CD4-positive, alpha-beta T cell (primary cell): Measurements from ENCODE around the gene POLR3GL. TPM values are rescaled to one million over a fixed set of nuclear protein-coding genes. Genes with fewer than 3 reads are reported as not detected.

Experiments used
- ATAC-seq: fragments of 200-7000 bp; cut with Tn5 transposase; one replicate; pipeline ENCODE4 v1.10.0; 2022; ENCODE audit warnings: mild to moderate bottlenecking; ENCODE audit not compliant: poor library complexity
- CTCF ChIA-PET: fragments of 350-600 bp; sonication (Branson Sonifier 250); formaldehyde crosslinking; loops from one replicate; lab custom pipeline; 2021; ENCODE audit warnings: antibody characterized with exemption, inconsistent platforms; lab: Charles Lee
- POLR2A ChIA-PET: fragments of 350-600 bp; sonication (Branson Sonifier 250); formaldehyde crosslinking; loops from one replicate; lab custom pipeline; 2021; ENCODE audit warnings: antibody characterized with exemption, inconsistent platforms; lab: Charles Lee
- DNase-seq, 14 experiments: peaks; one replicate each; pipeline ENCODE4 v3.0.0-alpha.2; 2013 to 2020; ENCODE audit warnings: mixed read lengths in 2 of 14
- H3K27ac ChIP-seq, 2 donors: one replicate each; pipeline versions ENCODE4 v1.5.1 to v1.7.0; 2013; ENCODE audit warnings: low read length in 2 of 2, low read depth in 1 of 2, mild to moderate bottlenecking in 1 of 2
- H3K27me3 ChIP-seq, 2 experiments: 1 replicate in 1 of 2; 2 replicates in 1 of 2; pipeline versions ENCODE4 v1.6.1 to v1.7.0; 2013; ENCODE audit warnings: low read length in 2 of 2, control low read depth in 1 of 2, mild to moderate bottlenecking in 1 of 2, moderate library complexity in 1 of 2; ENCODE audit not compliant: insufficient read depth in 2 of 2, control insufficient read depth in 1 of 2
- H3K36me3 ChIP-seq: one replicate; pipeline ENCODE4 v1.6.1; 2013; ENCODE audit warnings: low read length, control low read depth; ENCODE audit not compliant: insufficient read depth
- H3K4me1 ChIP-seq: one replicate; pipeline ENCODE4 v1.6.1; 2013; ENCODE audit warnings: low read length, control low read depth; ENCODE audit not compliant: insufficient read depth
- H3K4me3 ChIP-seq: one replicate; pipeline ENCODE4 v1.5.1; 2013; ENCODE audit warnings: mild to moderate bottlenecking, low read length, moderate library complexity
- H3K9me3 ChIP-seq, 2 experiments: 1 replicate in 1 of 2; 2 replicates in 1 of 2; pipeline versions ENCODE4 v1.6.1 to v1.7.0; 2013; ENCODE audit warnings: low read length in 2 of 2, mild to moderate bottlenecking in 2 of 2, control low read depth in 1 of 2, moderate library complexity in 1 of 2; ENCODE audit not compliant: control insufficient read depth in 1 of 2, insufficient read depth in 1 of 2
- H3K27ac Mint-ChIP-seq: one replicate; pipeline ENCODE4 v1.8.0; 2020; ENCODE audit warnings: mixed read lengths
- H3K27me3 Mint-ChIP-seq: one replicate; pipeline ENCODE4 v1.8.0; 2021; ENCODE audit warnings: mixed read lengths
- H3K36me3 Mint-ChIP-seq: one replicate; pipeline ENCODE4 v1.8.0; 2021; ENCODE audit warnings: low read depth, mixed read lengths
- H3K4me1 Mint-ChIP-seq: one replicate; pipeline ENCODE4 v1.8.0; 2021; ENCODE audit warnings: low read depth, mixed read lengths
- H3K4me3 Mint-ChIP-seq: one replicate; pipeline ENCODE4 v1.8.0; 2020; ENCODE audit warnings: mild to moderate bottlenecking, mixed read lengths
- H3K9me3 Mint-ChIP-seq: one replicate; pipeline ENCODE4 v1.8.0; 2020; ENCODE audit warnings: mixed read lengths
- intact Hi-C, 2 experiments: fragments of 100-400 bp; cut with DNase I in 1 of 2; cut with micrococcal nuclease in 1 of 2; formaldehyde crosslinking; loops; one replicate each; pipeline versions ENCODE4 v1.15.1 to v1.9.0; 2023 to 2025; cut with DNase I, micrococcal nuclease
- total RNA-seq, 174 experiments: library from RNA in 2 of 174; stranded (reverse) in 2 of 174; gene quantifications; one replicate each; pipeline ENCODE4 v1.2.3 and lab custom pipeline; 2021 to 2026
- TF ChIP-seq, protein P1 (sequence below): fragments of 200-600 bp; IDR thresholded peaks from one replicate; pipeline ENCODE4 v1.8.0; 2022; ENCODE audit warnings: antibody characterized with exemption, mild to moderate bottlenecking

The POLR3GL gene
- total RNA-seq, 2 experiments from 2014 or later = 17.2 to 17.8 TPM

- Histone ChIP-seq H3K4me3 (no peak overlapping the region), H3K27me3 (no peaks in the 10 kb centered on the region), H3K4me1 (peaks cover 74% of the 10 kb centered on the region), H3K27ac (peak overlapping the region in 1 of 2 donors; percentile 11), H3K9me3 (no peaks in the 10 kb centered on the region), H3K36me3 (peaks cover 4% of the 10 kb centered on the region)
- peaks cover 79% of the 10 kb centered on the region for H3K4me1 Mint-ChIP-seq
- DNase-seq = no peak
- intact Hi-C loops = loop anchor here (1.0 to 5.0 kb wide), 4 partner anchors 31 to 1584 kb away; partner anchors contain the start of genes PEX11B (in 2 of the 2), BCL9 (in 1 of the 2), PIAS3 (in 1 of the 2) and RBM8A (in 1 of the 2)
- peak overlapping the region; percentile 96 for H3K4me3 Mint-ChIP-seq
- TF ChIP-seq, protein P1, sequence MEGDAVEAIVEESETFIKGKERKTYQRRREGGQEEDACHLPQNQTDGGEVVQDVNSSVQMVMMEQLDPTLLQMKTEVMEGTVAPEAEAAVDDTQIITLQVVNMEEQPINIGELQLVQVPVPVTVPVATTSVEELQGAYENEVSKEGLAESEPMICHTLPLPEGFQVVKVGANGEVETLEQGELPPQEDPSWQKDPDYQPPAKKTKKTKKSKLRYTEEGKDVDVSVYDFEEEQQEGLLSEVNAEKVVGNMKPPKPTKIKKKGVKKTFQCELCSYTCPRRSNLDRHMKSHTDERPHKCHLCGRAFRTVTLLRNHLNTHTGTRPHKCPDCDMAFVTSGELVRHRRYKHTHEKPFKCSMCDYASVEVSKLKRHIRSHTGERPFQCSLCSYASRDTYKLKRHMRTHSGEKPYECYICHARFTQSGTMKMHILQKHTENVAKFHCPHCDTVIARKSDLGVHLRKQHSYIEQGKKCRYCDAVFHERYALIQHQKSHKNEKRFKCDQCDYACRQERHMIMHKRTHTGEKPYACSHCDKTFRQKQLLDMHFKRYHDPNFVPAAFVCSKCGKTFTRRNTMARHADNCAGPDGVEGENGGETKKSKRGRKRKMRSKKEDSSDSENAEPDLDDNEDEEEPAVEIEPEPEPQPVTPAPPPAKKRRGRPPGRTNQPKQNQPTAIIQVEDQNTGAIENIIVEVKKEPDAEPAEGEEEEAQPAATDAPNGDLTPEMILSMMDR = no peak
- no peaks in the 10 kb centered on the region for H3K9me3 Mint-ChIP-seq
- ChIA-PET POLR2A (interaction anchor here (1.1 to 8.8 kb wide), 21 partner anchors 7 to 134 kb away, joined by 3 to 213 read pairs (median 7); partner anchors contain the start of genes ANKRD34A, ANKRD35, NUDT17 and PEX11B), CTCF (interaction anchor here (1.4 to 3.8 kb wide), 3 partner anchors 18 to 67 kb away, joined by 5 to 19 read pairs (median 11); partner anchors contain the start of gene RBM8A)
- no peak for ATAC-seq
- H3K27me3 Mint-ChIP-seq = no peaks in the 10 kb centered on the region
- peaks cover 21% of the 10 kb centered on the region for H3K36me3 Mint-ChIP-seq
- H3K27ac Mint-ChIP-seq = peak overlapping the region; percentile 87
Measured at GRCh38 chr1:145958734-145959133, 5.8 kb upstream of the POLR3GL start.

- H3K4me3 Mint-ChIP-seq = peak overlapping the region; percentile 96
- peak overlapping the region; percentile 6 for H3K4me3 ChIP-seq
- H3K4me1 Mint-ChIP-seq = peaks cover 79% of the 10 kb centered on the region
- H3K36me3 ChIP-seq = no peaks in the 10 kb centered on the region
- peak in 1 of 14 experiments; percentile 30 for DNase-seq
- CTCF ChIA-PET = interaction anchor here (2.1 kb wide), 1 partner anchor 17 kb away, joined by 11 read pairs; no protein-coding TSS in a partner anchor
- ATAC-seq = no peak
- peaks cover 17% of the 10 kb centered on the region for H3K36me3 Mint-ChIP-seq
- peaks cover 74% of the 10 kb centered on the region for H3K4me1 ChIP-seq
- peak overlapping the region; percentile 87 for H3K27ac Mint-ChIP-seq
- H3K9me3 ChIP-seq = no peaks in the 10 kb centered on the region
- no peaks in the 10 kb centered on the region for H3K27me3 ChIP-seq
- peak overlapping the region in 1 of 2 donors; percentile 11 for H3K27ac ChIP-seq
- TF ChIP-seq, protein P1 = no peak
- intact Hi-C loops = loop anchor here (2.0 to 5.0 kb wide), 3 partner anchors 42 to 1583 kb away; partner anchors contain the start of genes PEX11B (in 2 of the 2), BCL9 (in 1 of the 2) and PIAS3 (in 1 of the 2)
- POLR2A ChIA-PET = interaction anchor here (1.5 to 8.8 kb wide), 10 partner anchors 12 to 114 kb away, joined by 3 to 213 read pairs (median 38); partner anchors contain the start of genes NUDT17, PEX11B, PIAS3 and RBM8A
- H3K9me3 Mint-ChIP-seq = no peaks in the 10 kb centered on the region
- H3K27me3 Mint-ChIP-seq = no peaks in the 10 kb centered on the region
Measured at GRCh38 chr1:145959333-145959732, 5.2 kb upstream of the POLR3GL start.

DNA sequence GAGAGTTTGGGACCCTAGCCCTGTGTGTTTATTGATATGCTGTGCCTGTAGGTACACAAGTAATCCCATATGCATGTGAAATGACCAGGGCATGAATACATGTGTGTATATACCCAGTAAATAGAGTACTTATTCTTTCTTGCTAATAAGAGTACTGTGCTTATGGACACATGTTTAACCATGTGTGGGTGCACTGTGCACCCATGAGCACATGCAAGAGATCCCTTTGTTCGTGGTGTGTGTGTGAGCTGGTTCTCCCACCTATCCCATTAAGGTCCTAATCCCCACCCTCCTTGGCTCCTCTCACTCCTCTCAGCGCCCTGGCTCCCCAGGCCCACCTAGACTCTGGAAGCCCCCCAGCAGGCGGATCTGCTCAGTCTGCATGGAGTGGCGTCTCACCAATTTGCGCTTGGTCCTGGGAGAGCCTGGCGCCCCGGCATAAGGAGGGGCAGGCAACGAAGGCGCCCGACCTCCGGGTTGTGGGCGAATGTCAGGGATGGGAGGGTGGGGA, 4.5 kb upstream of the POLR3GL start:
- POLR2A ChIA-PET = interaction anchor here (0.7 to 8.8 kb wide), 7 partner anchors 19 to 42 kb away, joined by 3 to 213 read pairs (median 57); partner anchors contain the start of genes PEX11B, RBM8A and TXNIP
- CTCF ChIA-PET = interaction anchor here (1.1 to 2.1 kb wide), 2 partner anchors 16 to 33 kb away, joined by 7 to 11 read pairs; partner anchors contain the start of gene RBM8A
- H3K36me3 ChIP-seq = no peaks in the 10 kb centered on the region
- peaks cover 69% of the 10 kb centered on the region for H3K4me1 ChIP-seq
- Mint-ChIP-seq H3K27me3 (no peaks in the 10 kb centered on the region), H3K27ac (peak overlapping the region; percentile 87), H3K9me3 (no peaks in the 10 kb centered on the region), H3K4me3 (peak overlapping the region; percentile 96), H3K4me1 (peaks cover 77% of the 10 kb centered on the region), H3K36me3 (peaks cover 18% of the 10 kb centered on the region)
- peak overlapping the region; percentile 72 for H3K4me3 ChIP-seq
- DNase-seq (peak in 1 of 14 experiments; percentile 20), ATAC-seq (no peak)
- TF ChIP-seq, protein P1 = no peak
- H3K27me3 ChIP-seq = no peaks in the 10 kb centered on the region
- intact Hi-C loops = loop anchor here (2.0 to 5.0 kb wide), 4 partner anchors 37 to 1582 kb away; partner anchors contain the start of genes PEX11B (in 2 of the 2), BCL9 (in 1 of the 2), PIAS3 (in 1 of the 2) and TXNIP (in 1 of the 2)
- peak overlapping the region; percentile 36 to 52 for H3K27ac ChIP-seq
- H3K9me3 ChIP-seq = no peaks in the 10 kb centered on the region
